HuH-7 (cell line): ENCODE data around the gene RGS7.
"Not testable (repeated sequence)": the region's sequence is repeated elsewhere in the genome, so short reads cannot be mapped to it uniquely, and the experiment has no call there.

ENCODE experiments used
- DNase-seq: peaks from one replicate; pipeline ENCODE4 v3.0.0; 2011; ENCODE audit warnings: low spot score

RGS7 gene

GRCh38 chr1:240776237-240776636 lies 580.8 kb downstream of the RGS7 start:
- no peak for DNase-seq

GRCh38 chr1:240772131-240772530 lies 584.9 kb downstream of the RGS7 start:
- DNase-seq: no peak

DNA sequence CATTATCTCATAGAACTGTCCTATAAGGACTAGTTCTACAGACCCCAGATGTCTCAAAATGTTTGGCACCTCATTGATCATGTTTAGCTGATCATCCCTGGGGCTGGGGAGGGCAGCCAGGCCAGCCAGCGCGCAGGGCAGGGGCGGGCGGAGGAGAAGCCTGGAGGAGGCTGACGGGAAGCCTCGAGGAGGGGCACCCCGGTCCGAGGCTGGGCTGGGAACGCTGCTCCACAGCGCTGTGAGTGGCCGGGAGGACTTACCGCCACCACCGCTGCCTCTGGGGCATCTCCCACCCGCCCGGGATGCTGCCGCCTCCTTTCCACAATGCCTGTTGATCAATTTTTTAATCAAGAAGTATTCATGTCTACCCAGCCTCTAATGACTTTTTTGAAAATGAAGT lies 585.6 kb downstream of the RGS7 start:
- DNase-seq: no peak

GRCh38 chr1:240768979-240769378 lies 588.0 kb downstream of the RGS7 start:
- DNase-seq: no peak

DNA sequence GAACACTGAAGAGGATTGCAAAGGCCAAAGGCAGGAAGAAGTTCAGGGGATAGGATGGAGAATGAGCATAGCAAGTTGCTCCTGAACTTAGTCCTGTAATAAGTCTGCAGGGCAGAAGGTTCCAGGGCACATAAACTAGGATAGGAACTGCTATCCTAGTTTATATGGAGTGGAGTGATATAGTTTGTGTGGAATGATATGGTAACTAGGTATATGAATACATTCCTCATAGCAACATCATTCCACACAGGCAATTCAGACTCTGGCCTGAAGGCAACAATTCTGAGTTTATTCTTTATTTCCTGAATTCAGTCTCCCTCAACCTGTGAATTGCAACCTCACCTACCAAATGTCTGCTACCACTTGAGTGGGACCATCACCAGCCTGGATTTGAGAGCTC lies 590.2 kb downstream of the RGS7 start:
- DNase-seq: no peak

- no peak for DNase-seq
These were observed 591.2 kb downstream of the RGS7 start for GRCh38 chr1:240765732-240766363.

GRCh38 chr1:240763771-240764170 lies 593.2 kb downstream of the RGS7 start:
- no peak for DNase-seq

GRCh38 chr1:240763095-240763494 lies 593.9 kb downstream of the RGS7 start:
- not testable (repeated sequence) for DNase-seq

- DNase-seq: not testable (repeated sequence)
These were observed 594.5 kb downstream of the RGS7 start for GRCh38 chr1:240762471-240762987.

DNA sequence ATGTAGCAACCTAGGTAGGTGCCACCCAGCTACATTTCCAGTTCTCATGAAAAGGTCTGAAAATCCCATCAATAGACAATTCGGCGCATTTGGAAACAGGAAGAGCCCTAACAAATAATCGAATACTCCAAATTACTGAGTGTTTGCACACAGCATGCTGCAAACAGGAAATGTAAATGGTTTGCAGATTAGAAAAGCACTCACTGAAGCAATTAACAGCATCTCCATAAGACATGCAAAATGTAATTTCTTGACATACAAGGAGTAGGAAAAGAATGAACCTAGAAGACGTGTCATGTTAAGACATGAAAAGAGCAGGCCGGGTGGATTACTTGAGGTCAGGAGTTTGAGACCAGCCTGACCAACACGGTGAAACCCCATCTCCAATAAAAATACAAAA lies 598.2 kb downstream of the RGS7 start:
- not testable (repeated sequence) for DNase-seq

- DNase-seq: no peak
These were observed 598.7 kb downstream of the RGS7 start for GRCh38 chr1:240758296-240758695.

GRCh38 chr1:240747907-240748306 lies 609.1 kb downstream of the RGS7 start:
- DNase-seq: no peak

- DNase-seq: no peak
These were observed 613.3 kb downstream of the RGS7 start for GRCh38 chr1:240743705-240744104.

DNA sequence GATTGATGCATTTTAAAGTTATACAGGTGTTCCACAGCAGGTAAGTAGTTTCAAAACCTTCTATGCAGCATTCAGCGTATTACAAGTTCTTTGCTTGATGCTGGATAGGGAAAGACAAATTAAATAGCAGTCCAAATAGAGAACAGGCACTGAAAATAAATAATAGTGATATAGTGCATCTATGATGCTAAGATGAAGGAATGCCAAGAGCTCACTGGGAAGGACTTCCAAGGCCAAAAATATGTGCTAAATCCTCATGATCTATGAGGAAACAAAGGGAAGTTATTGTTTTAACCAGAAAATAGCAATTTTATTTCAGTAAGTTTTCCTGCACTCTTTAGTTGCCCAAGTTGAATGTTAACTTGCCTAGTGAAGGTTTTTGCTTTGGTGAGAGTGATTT lies 617.3 kb downstream of the RGS7 start:
- DNase-seq: no peak

DNA sequence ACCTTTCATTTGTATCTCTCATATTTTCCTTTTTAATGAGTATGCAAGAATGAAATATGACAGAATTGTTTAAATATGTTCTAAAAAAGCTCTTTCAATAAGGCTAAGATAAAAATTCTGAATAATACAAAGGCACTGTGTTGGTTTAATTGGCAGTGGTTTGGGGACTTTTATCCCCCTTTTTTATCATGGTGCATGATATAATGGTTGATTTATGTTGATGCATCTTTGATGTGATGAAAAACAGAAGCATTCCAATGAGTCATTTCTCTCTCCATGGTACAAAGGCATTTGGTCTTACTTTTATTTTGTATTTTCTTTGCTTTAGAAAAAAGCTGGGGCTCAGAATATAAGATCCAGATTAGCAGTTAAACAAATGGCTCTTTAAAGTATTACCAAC lies 617.9 kb downstream of the RGS7 start:
- DNase-seq: no peak

GRCh38 chr1:240737766-240738265 lies 619.2 kb downstream of the RGS7 start:
- no peak for DNase-seq

- DNase-seq: no peak
These were observed 619.7 kb downstream of the RGS7 start for GRCh38 chr1:240737298-240737697.

DNA sequence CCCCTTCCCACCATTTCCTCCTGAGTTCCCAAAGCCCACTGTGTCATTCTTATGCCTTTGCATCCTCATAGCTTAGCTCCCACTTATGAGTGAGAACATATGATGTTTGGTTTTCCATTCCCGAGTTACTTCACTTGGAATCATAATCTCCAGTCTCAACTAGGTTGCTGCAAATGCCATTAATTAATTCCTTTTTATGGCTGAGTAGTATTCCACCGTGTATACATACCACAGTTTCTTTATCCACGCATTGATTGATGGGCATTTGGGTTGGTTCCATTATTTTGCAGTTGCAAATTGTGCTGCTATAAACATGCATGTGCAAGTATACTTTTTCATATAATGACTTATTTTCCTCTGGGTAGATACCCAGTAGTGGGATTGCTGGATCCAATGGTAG lies 622.3 kb downstream of the RGS7 start:
- not testable (repeated sequence) for DNase-seq

DNA sequence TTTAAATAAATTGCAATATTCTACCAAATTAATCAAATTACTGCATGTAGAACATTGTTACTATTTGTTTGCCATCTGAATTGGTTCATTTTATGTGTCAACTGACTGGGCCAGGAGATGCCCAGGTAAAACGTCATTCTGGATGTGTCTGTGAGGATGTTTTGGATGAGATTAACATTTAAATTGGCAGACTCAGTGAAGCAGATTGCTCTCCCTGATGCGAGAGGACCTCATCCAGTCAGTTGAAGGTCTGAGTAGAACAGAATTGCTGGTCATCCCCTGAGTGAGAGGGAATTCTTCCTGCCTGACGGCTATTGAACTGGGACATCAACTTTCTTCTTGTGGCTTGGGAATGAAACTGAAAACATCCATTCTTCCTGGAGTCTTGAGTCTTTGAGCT lies 623.0 kb downstream of the RGS7 start:
- DNase-seq: no peak

- peak; percentile 73 for DNase-seq
These were observed 624.6 kb downstream of the RGS7 start for GRCh38 chr1:240732390-240732789.
